Common myeloid progenitor, CD34-positive (primary cell): ENCODE results near the gene STMN1.

Source experiments
- CTCF ChIA-PET: fragments of 350-600 bp; sonication (Branson Sonifier 250); formaldehyde crosslinking; loops from one replicate; lab custom pipeline; 2021; ENCODE audit warnings: antibody characterized with exemption; lab: Charles Lee
- POLR2A ChIA-PET: fragments of 350-600 bp; sonication (Branson Sonifier 250); formaldehyde crosslinking; loops from one replicate; lab custom pipeline; 2021; ENCODE audit warnings: antibody characterized with exemption; lab: Charles Lee
- DNase-seq, 3 donors: peaks; one replicate each; pipeline versions ENCODE4 v3.0.0 to v3.0.0-alpha.2; 2013
- H3K27ac ChIP-seq, 2 experiments: 1 replicate in 1 of 2; 2 replicates in 1 of 2; pipeline ENCODE4 v1.7.0; 2013; ENCODE audit warnings: inconsistent platforms in 2 of 2, low read length in 2 of 2, mild to moderate bottlenecking in 2 of 2, low read depth in 1 of 2, moderate library complexity in 1 of 2; ENCODE audit not compliant: severe bottlenecking in 2 of 2, insufficient read depth in 1 of 2, poor library complexity in 1 of 2
- H3K27me3 ChIP-seq, 5 experiments: replicated peaks in 2 of 5; 1 replicate in 3 of 5; 2 replicates in 2 of 5; pipeline versions ENCODE4 v1.6.1 to v1.7.0; 2013; ENCODE audit warnings: low read length in 4 of 5, mild to moderate bottlenecking in 2 of 5, moderate library complexity in 2 of 5, inconsistent platforms in 1 of 5; ENCODE audit not compliant: insufficient read depth in 5 of 5, control insufficient read depth in 4 of 5
- H3K36me3 ChIP-seq, 4 experiments: 1 replicate in 2 of 4; 2 replicates in 2 of 4; pipeline versions ENCODE4 v1.6.1 to v1.7.0; 2013; ENCODE audit warnings: low read length in 3 of 4, control low read depth in 1 of 4, mild to moderate bottlenecking in 1 of 4; ENCODE audit not compliant: control insufficient read depth in 4 of 4, insufficient read depth in 4 of 4
- H3K4me1 ChIP-seq, 4 experiments: 1 replicate in 3 of 4; 2 replicates in 1 of 4; pipeline versions ENCODE4 v1.6.1 to v1.7.1; 2013; ENCODE audit warnings: low read length in 3 of 4, mild to moderate bottlenecking in 3 of 4, control low read depth in 1 of 4, inconsistent platforms in 1 of 4, moderate library complexity in 1 of 4; ENCODE audit not compliant: control insufficient read depth in 4 of 4, insufficient read depth in 4 of 4; ENCODE audit errors: control extremely low read depth in 1 of 4
- H3K4me3 ChIP-seq, 7 experiments: 1 replicate in 4 of 7; 2 replicates in 3 of 7; pipeline versions ENCODE4 v1.5.1 to v1.7.0; 2013; ENCODE audit warnings: mild to moderate bottlenecking in 7 of 7, low read length in 6 of 7, moderate library complexity in 6 of 7, inconsistent platforms in 2 of 7, low read depth in 2 of 7, control low read depth in 1 of 7; ENCODE audit not compliant: insufficient read depth in 4 of 7, control insufficient read depth in 1 of 7; ENCODE audit errors: extremely low read depth in 1 of 7
- H3K9me3 ChIP-seq, 5 experiments: 1 replicate in 4 of 5; 2 replicates in 1 of 5; pipeline versions ENCODE4 v1.6.1 to v1.7.1; 2013; ENCODE audit warnings: low read length in 4 of 5, mild to moderate bottlenecking in 2 of 5, inconsistent platforms in 1 of 5, low read depth in 1 of 5, moderate library complexity in 1 of 5; ENCODE audit not compliant: control insufficient read depth in 4 of 5, insufficient read depth in 2 of 5; ENCODE audit errors: control extremely low read depth in 1 of 5
- WGBS: methylation state at CpG from one replicate; pipeline ENCODE4 v1.1.5; 2013; ENCODE audit not compliant: insufficient coverage; 5-methylcytosine and 5-hydroxymethylcytosine counted together

The STMN1 gene

GRCh38 chr1:25904943-25905679 lies 1.1 kb downstream of the STMN1 start:
- Histone ChIP-seq H3K4me3 (peak overlapping the region; percentile 83 to 99 (median 89)), H3K27ac (peak overlapping the region; percentile 67 to 79), H3K4me1 (peaks cover 8 to 29% (median 21%) of the 10 kb centered on the region in 4 experiments), H3K36me3 (peaks cover 10 to 45% (median 23%) of the 10 kb centered on the region in 4 experiments), H3K27me3 (peaks cover 0 to 3% (median 0%) of the 10 kb centered on the region in 5 experiments), H3K9me3 (no peaks in the 10 kb centered on the region)
- WGBS: 0% methylated on average over 15 of the region's 34 CpGs
- CTCF ChIA-PET: interaction anchor here (0.8 to 20.1 kb wide), 10 partner anchors 10 to 94 kb away, joined by 3 to 368 read pairs (median 4); partner anchors contain the start of gene PAFAH2
- peak; percentile 88 to 91 (median 90) for DNase-seq
- POLR2A ChIA-PET: interaction anchor here (0.7 to 1.9 kb wide), 4 partner anchors 9 to 92 kb away, joined by 4 to 7 read pairs (median 4); no protein-coding TSS in a partner anchor

GRCh38 chr1:25903986-25904385 lies 2.2 kb downstream of the STMN1 start:
- H3K4me3 ChIP-seq: peak overlapping the region in 3 of 7 experiments; percentile 88 to 98 (median 89)
- ChIA-PET CTCF (interaction anchor here (0.9 to 20.1 kb wide), 7 partner anchors 9 to 95 kb away, joined by 3 to 368 read pairs (median 4); partner anchors contain the start of gene PAFAH2), POLR2A (no interaction called here)
- H3K9me3 ChIP-seq: no peaks in the 10 kb centered on the region
- 94% methylated on average over 2 of the region's 3 CpGs for WGBS
- DNase-seq: no peak
- H3K4me1 ChIP-seq: peaks cover 8 to 29% (median 21%) of the 10 kb centered on the region in 4 experiments
- no peak overlapping the region for H3K27ac ChIP-seq
- H3K27me3 ChIP-seq: peaks cover 0 to 2% (median 0%) of the 10 kb centered on the region in 5 experiments
- H3K36me3 ChIP-seq: peaks cover 15 to 56% (median 32%) of the 10 kb centered on the region in 4 experiments

- CTCF ChIA-PET: interaction anchor here (0.7 to 20.1 kb wide), 10 partner anchors 11 to 107 kb away, joined by 3 to 368 read pairs (median 3); partner anchors contain the start of gene PAFAH2
- H3K4me3 ChIP-seq: no peak overlapping the region
- no peak for DNase-seq
- no peaks in the 10 kb centered on the region for H3K27me3 ChIP-seq
- peaks cover 21 to 71% (median 42%) of the 10 kb centered on the region in 4 experiments for H3K36me3 ChIP-seq
- H3K27ac ChIP-seq: peak overlapping the region in 1 of 2 experiments; percentile 22
- no CpG with 5 or more reads among the region's 3 CpGs for WGBS
- H3K4me1 ChIP-seq: peaks cover 8 to 29% (median 21%) of the 10 kb centered on the region in 4 experiments
- POLR2A ChIA-PET: interaction anchor here (1.0 kb wide), 1 partner anchor 96 kb away, joined by 4 read pairs; the partner anchor contains the start of gene PAFAH2
- H3K9me3 ChIP-seq: no peaks in the 10 kb centered on the region
Measured at GRCh38 chr1:25902462-25902861, 3.8 kb downstream of the STMN1 start.

- peaks cover 8 to 26% (median 18%) of the 10 kb centered on the region in 4 experiments for H3K4me1 ChIP-seq
- H3K9me3 ChIP-seq: no peaks in the 10 kb centered on the region
- ChIA-PET POLR2A (interaction anchor here (0.9 to 1.5 kb wide), 2 partner anchors 97 to 98 kb away, joined by 3 to 5 read pairs; partner anchors contain the start of gene PAFAH2), CTCF (interaction anchor here (0.6 to 20.1 kb wide), 6 partner anchors 8 to 470 kb away, joined by 3 to 368 read pairs (median 4); partner anchors contain the start of gene PAFAH2)
- 90% methylated on average over 3 of the region's 5 CpGs for WGBS
- H3K36me3 ChIP-seq: peaks cover 23 to 83% (median 49%) of the 10 kb centered on the region in 4 experiments
- DNase-seq: no peak
- H3K27me3 ChIP-seq: no peaks in the 10 kb centered on the region
- H3K27ac ChIP-seq: peak overlapping the region in 1 of 2 experiments; percentile 21
- no peak overlapping the region for H3K4me3 ChIP-seq
Measured at GRCh38 chr1:25900219-25900618, 6.0 kb downstream of the STMN1 start.

GRCh38 chr1:25899792-25900191 lies 6.4 kb downstream of the STMN1 start:
- H3K9me3 ChIP-seq: no peaks in the 10 kb centered on the region
- peaks cover 8 to 24% (median 17%) of the 10 kb centered on the region in 4 experiments for H3K4me1 ChIP-seq
- POLR2A ChIA-PET: interaction anchor here (0.9 kb wide), 1 partner anchor 98 kb away, joined by 5 read pairs; the partner anchor contains the start of gene PAFAH2
- CTCF ChIA-PET: interaction anchor here (1.0 to 20.1 kb wide), 3 partner anchors 12 to 99 kb away, joined by 3 to 368 read pairs (median 4); partner anchors contain the start of gene PAFAH2
- WGBS: 97% methylated on average over 4 of the region's 6 CpGs
- no peak overlapping the region for H3K4me3 ChIP-seq
- DNase-seq: no peak
- H3K27me3 ChIP-seq: no peaks in the 10 kb centered on the region
- peaks cover 23 to 83% (median 49%) of the 10 kb centered on the region in 4 experiments for H3K36me3 ChIP-seq
- peak overlapping the region in 1 of 2 experiments; percentile 21 for H3K27ac ChIP-seq

GRCh38 chr1:25898223-25899015 lies 7.8 kb downstream of the STMN1 start:
- 97% methylated on average over 6 of the region's 11 CpGs for WGBS
- ChIA-PET POLR2A (no interaction called here), CTCF (interaction anchor here (0.6 to 20.1 kb wide), 5 partner anchors 9 to 136 kb away, joined by 3 to 368 read pairs (median 3); partner anchors contain the start of gene PAFAH2)
- DNase-seq: no peak
- H3K9me3 ChIP-seq: no peaks in the 10 kb centered on the region
- H3K4me1 ChIP-seq: peaks cover 0 to 10% (median 4%) of the 10 kb centered on the region in 4 experiments
- no peaks in the 10 kb centered on the region for H3K27me3 ChIP-seq
- H3K27ac ChIP-seq: no peak overlapping the region
- H3K4me3 ChIP-seq: no peak overlapping the region
- peaks cover 22 to 79% (median 55%) of the 10 kb centered on the region in 4 experiments for H3K36me3 ChIP-seq
